Epithelial cell of proximal tubule (primary cell): ENCODE data around the gene PROZ. TPM values are rescaled to one million over a fixed set of nuclear protein-coding genes. Genes with fewer than 3 reads are reported as not detected.

ENCODE experiments used
- DNase-seq: peaks from one replicate; pipeline ENCODE4 v3.0.0-alpha.2; 2011; ENCODE audit warnings: low read depth
- H3K4me3 ChIP-seq: 2 replicates; pipeline ENCODE4 v1.5.1; 2011; ENCODE audit warnings: low read depth, mild to moderate bottlenecking, low read length
- CTCF ChIP-seq: conservative IDR thresholded peaks from 2 replicates; pipeline ENCODE4 v1.5.1; 2012; ENCODE audit warnings: low read depth, mild to moderate bottlenecking, low read length
- total RNA-seq: library from RNA; depleted of rRNA; stranded (reverse); fragments of >200 nt; gene quantifications from 2 replicates; pipeline ENCODE4 v1.2.3, GENCODE V29; 2015

PROZ gene
- total RNA-seq, 1 donor from 2014 or later, result not detected

- H3K4me3 ChIP-seq, result no peak overlapping the region
- no peak for DNase-seq
- TF ChIP-seq CTCF, result no peak
Observed at GRCh38 chr13:113144255-113144629, 14.2 kb upstream of the PROZ start.

GRCh38 chr13:113145496-113145895, 13.0 kb upstream of the PROZ start:
- DNase-seq, result no peak
- no peak overlapping the region for H3K4me3 ChIP-seq
- TF ChIP-seq CTCF, result no peak

GRCh38 chr13:113145911-113146598, 12.4 kb upstream of the PROZ start:
- H3K4me3 ChIP-seq, result no peak overlapping the region
- TF ChIP-seq CTCF, result no peak
- DNase-seq, result no peak

GRCh38 chr13:113146750-113147149, 11.7 kb upstream of the PROZ start:
- no peak overlapping the region for H3K4me3 ChIP-seq
- no peak for TF ChIP-seq CTCF
- no peak for DNase-seq

GRCh38 chr13:113147206-113147605, 11.2 kb upstream of the PROZ start:
- TF ChIP-seq CTCF, result no peak
- DNase-seq, result no peak
- H3K4me3 ChIP-seq, result no peak overlapping the region

- TF ChIP-seq CTCF, result no peak
- no peak for DNase-seq
- no peak overlapping the region for H3K4me3 ChIP-seq
Observed at GRCh38 chr13:113148407-113148806, 10.0 kb upstream of the PROZ start.

- H3K4me3 ChIP-seq, result no peak overlapping the region
- DNase-seq, result no peak
- no peak for TF ChIP-seq CTCF
Observed at GRCh38 chr13:113148940-113149503, 9.4 kb upstream of the PROZ start.
